ENCODE results near the gene ZNF777. TPM values are rescaled to one million over a fixed set of nuclear protein-coding genes. Genes with fewer than 3 reads are reported as not detected.

ZNF777 gene
- total RNA-seq, 1 donor from 2014 or later: 17.2 TPM

DNA sequence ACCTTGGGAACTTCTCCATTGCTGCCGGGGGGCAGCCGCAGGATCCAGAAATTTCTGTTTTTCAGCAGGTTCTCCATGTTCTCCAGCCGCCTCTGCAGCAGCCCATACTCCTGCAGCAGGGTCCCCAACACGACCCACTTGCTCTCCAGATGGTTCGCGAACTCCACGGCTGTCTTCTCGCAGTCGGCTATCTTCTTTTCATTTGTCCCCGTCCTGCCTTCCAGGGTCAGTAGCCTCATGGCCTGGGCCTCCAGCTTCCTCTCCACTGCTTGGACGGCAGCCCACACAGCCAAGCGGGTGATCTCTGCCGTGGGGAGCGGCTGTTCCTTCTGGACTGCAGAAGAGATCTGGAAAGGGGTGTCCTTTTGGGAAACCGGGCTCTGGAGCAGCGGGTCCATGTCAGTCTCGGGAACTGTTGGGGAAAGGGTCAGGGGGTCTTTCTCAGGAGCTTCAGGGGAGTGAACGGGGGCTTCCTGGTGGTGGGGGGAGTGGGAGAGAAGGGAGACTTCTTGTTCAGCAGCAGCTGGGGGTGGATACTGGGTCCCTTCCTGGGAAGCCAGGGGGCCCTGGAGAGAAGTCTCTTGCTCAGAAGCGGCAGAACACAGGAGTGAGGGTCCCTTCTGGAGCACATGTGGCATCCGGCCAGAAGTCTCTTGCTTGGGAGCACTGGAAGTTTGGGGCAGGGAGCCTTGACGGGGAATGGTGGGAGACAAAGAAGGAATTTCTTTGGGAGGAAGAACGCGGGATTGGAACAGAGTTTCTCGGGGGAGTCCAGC, 5.5 kb downstream of the ZNF777 start:
- peaks cover 22% of the 10 kb centered on the region for H3K36me3 Mint-ChIP-seq (ENCODE audit: low read depth, unreplicated experiment)

DNA sequence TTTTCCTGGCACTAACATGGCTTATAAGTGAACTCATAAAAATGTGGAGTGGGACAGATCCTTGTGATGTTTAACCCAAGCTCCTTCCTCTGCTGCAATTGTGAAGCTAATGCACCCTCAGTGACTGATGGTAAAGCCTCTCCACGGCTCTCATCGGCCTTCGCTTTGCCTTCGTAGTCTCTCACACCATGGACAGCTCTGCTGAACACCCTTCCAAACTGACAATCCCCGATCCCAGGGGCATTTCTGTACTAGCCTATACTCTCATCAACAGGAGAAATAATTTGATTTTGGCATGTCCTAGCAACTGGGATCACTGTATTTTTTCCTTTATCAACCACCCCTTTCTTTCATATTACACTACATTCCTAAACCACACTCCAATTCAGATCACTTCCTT, 6.1 kb downstream of the ZNF777 start:
- no peak overlapping the region for H3K27ac ChIP-seq (ENCODE audit: low read depth, low read length)
- peaks cover 42% of the 10 kb centered on the region for H3K36me3 ChIP-seq (ENCODE audit: insufficient read depth, low read length)
- FAIRE-seq: no peak
- peaks cover 2% of the 10 kb centered on the region for H3K9me3 Mint-ChIP-seq (ENCODE audit: unreplicated experiment)
- H3K4me3 ChIP-seq (ENCODE audit: insufficient read depth, low read depth, low read length): no peak overlapping the region
- peaks cover 10% of the 10 kb centered on the region for H3K4me1 ChIP-seq (ENCODE audit: insufficient read depth, low read length)
- no peaks in the 10 kb centered on the region for H3K9me3 ChIP-seq (ENCODE audit: insufficient read depth, low read depth, low read length)
- H3K36me3 Mint-ChIP-seq (ENCODE audit: low read depth, unreplicated experiment): peaks cover 25% of the 10 kb centered on the region
- TF ChIP-seq, protein P1, sequence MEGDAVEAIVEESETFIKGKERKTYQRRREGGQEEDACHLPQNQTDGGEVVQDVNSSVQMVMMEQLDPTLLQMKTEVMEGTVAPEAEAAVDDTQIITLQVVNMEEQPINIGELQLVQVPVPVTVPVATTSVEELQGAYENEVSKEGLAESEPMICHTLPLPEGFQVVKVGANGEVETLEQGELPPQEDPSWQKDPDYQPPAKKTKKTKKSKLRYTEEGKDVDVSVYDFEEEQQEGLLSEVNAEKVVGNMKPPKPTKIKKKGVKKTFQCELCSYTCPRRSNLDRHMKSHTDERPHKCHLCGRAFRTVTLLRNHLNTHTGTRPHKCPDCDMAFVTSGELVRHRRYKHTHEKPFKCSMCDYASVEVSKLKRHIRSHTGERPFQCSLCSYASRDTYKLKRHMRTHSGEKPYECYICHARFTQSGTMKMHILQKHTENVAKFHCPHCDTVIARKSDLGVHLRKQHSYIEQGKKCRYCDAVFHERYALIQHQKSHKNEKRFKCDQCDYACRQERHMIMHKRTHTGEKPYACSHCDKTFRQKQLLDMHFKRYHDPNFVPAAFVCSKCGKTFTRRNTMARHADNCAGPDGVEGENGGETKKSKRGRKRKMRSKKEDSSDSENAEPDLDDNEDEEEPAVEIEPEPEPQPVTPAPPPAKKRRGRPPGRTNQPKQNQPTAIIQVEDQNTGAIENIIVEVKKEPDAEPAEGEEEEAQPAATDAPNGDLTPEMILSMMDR (IDR thresholded peaks at IDR 0.05; ENCODE audit: insufficient read depth, low read depth, low read length): no peak
- no peak for TF ChIP-seq EZH2 (IDR thresholded peaks at IDR 0.05; ENCODE audit: insufficient read depth, low read length)
- H3K4me2 ChIP-seq (ENCODE audit: low read length): no peak overlapping the region
- H3K4me3 Mint-ChIP-seq (ENCODE audit: unreplicated experiment): no peak overlapping the region
- no peak for DNase-seq (ENCODE audit: low read depth)
- no peak overlapping the region for H3K27ac Mint-ChIP-seq (ENCODE audit: unreplicated experiment)
- H3K27me3 Mint-ChIP-seq (ENCODE audit: low read depth, unreplicated experiment): no peaks in the 10 kb centered on the region
- H3K4me1 Mint-ChIP-seq (ENCODE audit: low read depth, unreplicated experiment): peaks cover 13% of the 10 kb centered on the region
- H3K79me2 ChIP-seq (ENCODE audit: insufficient read depth, low read length): peaks cover 59% of the 10 kb centered on the region
- no peak overlapping the region for H2AFZ ChIP-seq (ENCODE audit: low read depth, low read length)
- no peaks in the 10 kb centered on the region for H3K27me3 ChIP-seq (ENCODE audit: insufficient read depth, low read length)
- H3K9ac ChIP-seq (ENCODE audit: low read length): no peak overlapping the region
- peaks cover 59% of the 10 kb centered on the region for H4K20me1 ChIP-seq (ENCODE audit: insufficient read depth, low read length)

More for the DNA sequence above, 5.5 kb downstream of the ZNF777 start:
- Histone ChIP-seq H3K4me2 (ENCODE audit: low read length) (no peak overlapping the region), H2AFZ (ENCODE audit: low read depth, low read length) (no peak overlapping the region), H3K27me3 (ENCODE audit: insufficient read depth, low read length) (no peaks in the 10 kb centered on the region), H3K9ac (ENCODE audit: low read length) (no peak overlapping the region), H3K36me3 (ENCODE audit: insufficient read depth, low read length) (peaks cover 37% of the 10 kb centered on the region), H3K9me3 (ENCODE audit: insufficient read depth, low read depth, low read length) (no peaks in the 10 kb centered on the region), H3K4me3 (ENCODE audit: insufficient read depth, low read depth, low read length) (no peak overlapping the region), H3K79me2 (ENCODE audit: insufficient read depth, low read length) (peaks cover 55% of the 10 kb centered on the region), H3K4me1 (ENCODE audit: insufficient read depth, low read length) (peaks cover 10% of the 10 kb centered on the region), H4K20me1 (ENCODE audit: insufficient read depth, low read length) (peaks cover 59% of the 10 kb centered on the region), H3K27ac (ENCODE audit: low read depth, low read length) (no peak overlapping the region)
- Mint-ChIP-seq H3K9me3 (ENCODE audit: unreplicated experiment) (peaks cover 2% of the 10 kb centered on the region), H3K4me1 (ENCODE audit: low read depth, unreplicated experiment) (peaks cover 13% of the 10 kb centered on the region), H3K27me3 (ENCODE audit: low read depth, unreplicated experiment) (no peaks in the 10 kb centered on the region), H3K4me3 (ENCODE audit: unreplicated experiment) (no peak overlapping the region), H3K27ac (ENCODE audit: unreplicated experiment) (no peak overlapping the region)
- TF ChIP-seq, protein P1 (IDR thresholded peaks at IDR 0.05; ENCODE audit: insufficient read depth, low read depth, low read length): no peak
- no peak for TF ChIP-seq EZH2 (IDR thresholded peaks at IDR 0.05; ENCODE audit: insufficient read depth, low read length)
- no peak for DNase-seq (ENCODE audit: low read depth)
- FAIRE-seq: no peak

DNA sequence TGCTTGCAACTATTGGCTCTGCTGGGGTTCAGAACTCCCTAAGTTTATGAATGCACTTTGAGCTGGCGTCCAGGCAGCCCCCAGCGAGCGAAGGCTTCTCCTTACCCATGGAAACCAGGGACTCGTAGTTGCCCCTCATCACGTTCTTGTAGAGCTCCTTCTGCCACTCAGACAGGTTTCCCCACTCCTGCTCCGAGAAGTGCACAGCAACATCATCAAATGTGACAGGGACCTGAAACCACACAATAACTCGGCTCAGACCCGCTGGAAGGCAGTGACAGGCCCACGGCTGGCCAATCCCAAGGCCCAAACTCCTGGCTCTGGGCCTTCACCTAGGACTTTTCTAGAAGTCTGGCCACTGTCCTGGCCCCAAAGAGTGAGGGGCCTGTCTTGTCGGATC, 6.9 kb downstream of the ZNF777 start:
- Mint-ChIP-seq H3K9me3 (ENCODE audit: unreplicated experiment) (peaks cover under 1% of the 10 kb centered on the region), H3K4me1 (ENCODE audit: low read depth, unreplicated experiment) (peaks cover 13% of the 10 kb centered on the region), H3K27me3 (ENCODE audit: low read depth, unreplicated experiment) (no peaks in the 10 kb centered on the region), H3K4me3 (ENCODE audit: unreplicated experiment) (no peak overlapping the region), H3K27ac (ENCODE audit: unreplicated experiment) (no peak overlapping the region), H3K36me3 (ENCODE audit: low read depth, unreplicated experiment) (peaks cover 25% of the 10 kb centered on the region)
- Histone ChIP-seq H3K4me2 (ENCODE audit: low read length) (no peak overlapping the region), H3K36me3 (ENCODE audit: insufficient read depth, low read length) (peaks cover 45% of the 10 kb centered on the region), H2AFZ (ENCODE audit: low read depth, low read length) (no peak overlapping the region), H3K79me2 (ENCODE audit: insufficient read depth, low read length) (peaks cover 51% of the 10 kb centered on the region), H3K9ac (ENCODE audit: low read length) (no peak overlapping the region), H3K27me3 (ENCODE audit: insufficient read depth, low read length) (no peaks in the 10 kb centered on the region), H3K27ac (ENCODE audit: low read depth, low read length) (no peak overlapping the region), H3K4me1 (ENCODE audit: insufficient read depth, low read length) (peaks cover 5% of the 10 kb centered on the region), H4K20me1 (ENCODE audit: insufficient read depth, low read length) (peaks cover 55% of the 10 kb centered on the region), H3K4me3 (ENCODE audit: insufficient read depth, low read depth, low read length) (no peak overlapping the region), H3K9me3 (ENCODE audit: insufficient read depth, low read depth, low read length) (no peaks in the 10 kb centered on the region)
- no peak for TF ChIP-seq EZH2 (IDR thresholded peaks at IDR 0.05; ENCODE audit: insufficient read depth, low read length)
- TF ChIP-seq, protein P1 (IDR thresholded peaks at IDR 0.05; ENCODE audit: insufficient read depth, low read depth, low read length): no peak
- no peak for FAIRE-seq
- no peak for DNase-seq (ENCODE audit: low read depth)
